ENCODE measurements around the gene ST8SIA2.
A peak's percentile ranks its signal among the peaks of the same experiment; 100 is the strongest.

ST8SIA2 gene

DNA sequence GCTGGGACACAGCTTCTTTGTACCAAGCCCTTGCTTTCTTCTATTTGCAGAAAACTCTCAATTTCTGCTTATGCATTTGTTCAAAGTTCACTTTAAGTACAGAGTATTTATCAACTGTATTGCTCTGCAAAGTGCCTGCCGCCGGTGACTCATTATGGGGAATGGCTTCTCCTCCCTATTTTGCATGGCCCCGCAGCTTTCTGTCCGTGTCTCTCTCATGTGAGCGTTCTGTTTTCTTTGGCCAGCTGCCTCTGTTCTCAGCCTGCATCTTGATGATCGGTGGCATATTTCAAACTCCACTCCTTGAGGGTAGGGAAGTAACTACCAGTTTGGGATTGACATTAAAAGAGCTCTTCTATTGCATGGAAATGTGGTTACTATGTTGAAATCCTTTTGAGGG is 28.6 kb upstream of the ST8SIA2 start:
- TF ChIP-seq CTCF (conservative IDR thresholded peaks at IDR 0.05; ENCODE audit: control insufficient read depth, insufficient read depth, low read depth, low read length) = no peak
- H3K4me3 ChIP-seq (ENCODE audit: control insufficient read depth, low read depth, low read length) = no peak overlapping the region
- peak; percentile 15 for DNase-seq (ENCODE audit: low read depth)

DNA sequence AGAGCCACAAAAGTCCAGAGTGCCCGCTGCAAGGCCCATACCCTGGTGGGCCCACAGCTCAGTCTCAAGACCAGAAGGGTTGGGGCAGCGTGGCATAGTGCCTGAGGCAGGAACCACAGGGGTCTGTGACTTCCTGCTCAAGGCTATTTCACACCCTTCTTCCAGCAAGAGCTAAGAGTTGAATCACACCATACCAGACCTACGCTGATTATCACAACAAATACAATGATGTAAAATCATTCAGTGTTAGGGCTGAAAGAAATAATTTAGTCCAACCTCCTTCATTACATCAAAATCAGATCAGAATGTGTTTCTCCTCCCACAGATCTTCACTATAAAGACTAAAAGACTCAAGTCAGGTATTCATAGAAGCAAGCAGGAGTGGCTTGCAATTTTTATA is 27.8 kb upstream of the ST8SIA2 start:
- no peak for TF ChIP-seq CTCF (conservative IDR thresholded peaks at IDR 0.05; ENCODE audit: control insufficient read depth, insufficient read depth, low read depth, low read length)
- no peak overlapping the region for H3K4me3 ChIP-seq (ENCODE audit: control insufficient read depth, low read depth, low read length)
- DNase-seq (ENCODE audit: low read depth) = no peak

GRCh38 chr15:92366381-92366780 is 27.3 kb upstream of the ST8SIA2 start:
- no peak for DNase-seq (ENCODE audit: low read depth)
- H3K4me3 ChIP-seq (ENCODE audit: control insufficient read depth, low read depth, low read length) = no peak overlapping the region
- no peak for TF ChIP-seq CTCF (conservative IDR thresholded peaks at IDR 0.05; ENCODE audit: control insufficient read depth, insufficient read depth, low read depth, low read length)

GRCh38 chr15:92375057-92375456 is 18.6 kb upstream of the ST8SIA2 start:
- H3K4me3 ChIP-seq (ENCODE audit: control insufficient read depth, low read depth, low read length) = no peak overlapping the region
- no peak for TF ChIP-seq CTCF (conservative IDR thresholded peaks at IDR 0.05; ENCODE audit: control insufficient read depth, insufficient read depth, low read depth, low read length)

DNA sequence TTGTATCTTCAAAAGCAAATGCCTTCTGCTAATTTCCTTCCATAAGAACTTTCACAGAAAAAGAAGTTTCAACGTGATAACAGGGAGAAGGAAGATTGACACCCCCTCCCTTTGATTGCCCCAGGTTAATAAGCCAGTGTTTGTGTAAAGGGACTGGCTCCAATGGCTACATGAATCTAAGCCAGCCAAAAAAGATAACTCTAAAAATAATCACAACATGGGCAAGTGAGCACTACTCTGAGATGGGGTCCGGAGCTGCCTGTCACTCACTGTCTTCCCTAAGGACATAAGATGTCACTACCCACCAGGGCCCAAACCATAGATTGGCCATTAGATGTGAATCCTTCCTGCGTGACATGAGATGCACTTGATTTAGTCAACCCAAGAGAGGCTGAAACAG is 17.6 kb upstream of the ST8SIA2 start:
- DNase-seq (ENCODE audit: low read depth) = no peak

More at GRCh38 chr15:92375057-92375456, 18.6 kb upstream of the ST8SIA2 start:
- no peak for DNase-seq (ENCODE audit: low read depth)

GRCh38 chr15:92377083-92377789 is 16.4 kb upstream of the ST8SIA2 start:
- no peak for TF ChIP-seq CTCF (conservative IDR thresholded peaks at IDR 0.05; ENCODE audit: control insufficient read depth, insufficient read depth, low read depth, low read length)
- no peak overlapping the region for H3K4me3 ChIP-seq (ENCODE audit: control insufficient read depth, low read depth, low read length)
- DNase-seq (ENCODE audit: low read depth) = no peak

More for the DNA sequence above, 17.6 kb upstream of the ST8SIA2 start:
- H3K4me3 ChIP-seq (ENCODE audit: control insufficient read depth, low read depth, low read length) = no peak overlapping the region
- TF ChIP-seq CTCF (conservative IDR thresholded peaks at IDR 0.05; ENCODE audit: control insufficient read depth, insufficient read depth, low read depth, low read length) = no peak

Measured in fibroblast of mammary gland (primary cell).